A549 treated with dexamethasone at 1 μM for 4 hours (cell line): Measurements from ENCODE around the gene KCNK13. TPM values are rescaled to one million over a fixed set of nuclear protein-coding genes. Genes with fewer than 3 reads are reported as not detected.

Experiments used
- total RNA-seq: library from RNA; stranded (reverse); fragments of 200-300 nt; extraction: Qiagen RNA extraction; gene quantifications from 5 replicates; pipeline ENCODE4 v1.2.3, GENCODE V29; 2022

The KCNK13 gene
- 0.09 to 0.18 TPM (median 0.15 TPM) in 5 replicates for total RNA-seq

GRCh38 chr14:90061685-90062126 is at the start of gene KCNK13:
TSS of gene KCNK13 (plus strand) at chr14:90061994. CDS start at chr14:90062206, 212 bp downstream.

Other genes with a start within 250 kb of the KCNK13 start
- 10.3 to 14.5 TPM (median 12.3 TPM) in 5 replicates for gene EFCAB11, start 107.3 kb upstream of the KCNK13 start, total RNA-seq
- 12.2 to 17.2 TPM (median 14.4 TPM) in 5 replicates for gene TDP1, start 106.1 kb upstream of the KCNK13 start, total RNA-seq
- gene PSMC1, start 194.6 kb downstream of the KCNK13 start, total RNA-seq: 218 to 354 TPM (median 234 TPM) in 5 replicates